Ovary (tissue), 9 donors: ENCODE measurements around the gene BHMT2. TPM values are rescaled to one million over a fixed set of nuclear protein-coding genes. Genes with fewer than 3 reads are reported as not detected.
A peak's percentile ranks its signal among the peaks of the same experiment; 100 is the strongest.

Experiments
- DNase-seq, 5 donors: peaks; one replicate each; pipeline ENCODE4 v3.0.0-alpha.2; 2019 to 2020
- H3K27ac ChIP-seq, 2 donors: fragments of 200-600 bp; one replicate each; pipeline versions ENCODE4 v1.5.1 to v1.8.0; 2019 to 2022
- H3K27me3 ChIP-seq: fragments of 200-600 bp; one replicate; pipeline ENCODE4 v1.8.0; 2022
- H3K36me3 ChIP-seq: fragments of 200-600 bp; sonication (generic); one replicate; pipeline ENCODE4 v1.5.1; 2019
- H3K4me1 ChIP-seq: one replicate; pipeline ENCODE4 v1.8.1; 2013; ENCODE audit warnings: mild to moderate bottlenecking, moderate library complexity; ENCODE audit not compliant: insufficient read depth
- H3K4me3 ChIP-seq: fragments of 200-600 bp; sonication (generic); one replicate; pipeline ENCODE4 v1.5.1; 2017
- H3K9me3 ChIP-seq, 2 donors: fragments of 200-600 bp in 1 of 2; sonication (generic) in 1 of 2; one replicate each; pipeline versions ENCODE4 v1.5.1 to v1.8.1; 2013 to 2019; ENCODE audit warnings: mild to moderate bottlenecking in 1 of 2, moderate library complexity in 1 of 2
- EP300 ChIP-seq: sonication (generic); formaldehyde crosslinking; IDR thresholded peaks from one replicate; pipeline ENCODE4 v1.6.1; 2017; ENCODE audit warnings: antibody characterized with exemption
- POLR2A ChIP-seq: fragments of 450-650 bp; IDR thresholded peaks from one replicate; pipeline ENCODE4 v1.6.1; 2017; ENCODE audit warnings: antibody characterized with exemption, mild to moderate bottlenecking, moderate library complexity
- WGBS, 3 donors: extraction: QIAGEN DNeasy Blood & Tissue Kit in 1 of 3; methylation state at CpG; one replicate each; pipeline versions ENCODE4 v1.1.5 to v1.1.7; 2013 to 2017; 5-methylcytosine and 5-hydroxymethylcytosine counted together
- intact Hi-C, 4 donors: fragments of 100-400 bp; cut with DNase I; formaldehyde crosslinking; loops; one replicate each; pipeline versions ENCODE4 v1.11.0 to v1.15.1; 2022 to 2023
- polyA plus RNA-seq, 2 donors: library from polyadenylated mRNA; stranded (reverse); fragments of 200-250 nt in 1 of 2; fragments of 350-450 nt in 1 of 2; fragmentation: Illumina TruSeq in 1 of 2; extraction: RNeasy Lipid Tissue Mini Kit (QIAGEN cat#74804) in 1 of 2; gene quantifications; one replicate each; pipeline ENCODE4 v1.2.3, GENCODE V29; 2013 to 2014
- total RNA-seq, 7 donors: library from RNA; depleted of rRNA in 2 of 7; stranded (reverse); fragments of >200 nt in 2 of 7; fragmentation: NEBNext Ultra II Directional in 3 of 7; extraction: Animal tissue kit (Norgen Biotek cat#: 25700) in 3 of 7; gene quantifications; one replicate each; pipeline versions ENCODE4 v1.1.0 to v1.2.4, GENCODE V29; 2016 to 2023
- TF ChIP-seq, protein P1 (sequence below), 3 donors: fragments of 450-650 bp in 2 of 3; fragments of 200-600 bp in 1 of 3; IDR thresholded peaks; one replicate each; pipeline versions ENCODE4 v1.5.1 to v1.8.0; 2016 to 2022; ENCODE audit warnings: antibody characterized with exemption in 3 of 3, mild to moderate bottlenecking in 1 of 3
- donor health status: DM: no; HTN: no; CAD: no; lungs with moderate emphysema.
- donor health status: DM: no; HTN: no; CAD: no.
- donor health status: Bipolar disorder and iron deficiency.
- donor health status: DM: yes; HTN: yes; CAD: no.
- donor health status: DM: no; HTN: no; CAD: no.
- donor health status: DM: yes; HTN: yes; CAD: no.

The BHMT2 gene
- total and polyA plus RNA-seq, 9 donors = 3.7 to 18.4 (median 7.9) TPM

DNA sequence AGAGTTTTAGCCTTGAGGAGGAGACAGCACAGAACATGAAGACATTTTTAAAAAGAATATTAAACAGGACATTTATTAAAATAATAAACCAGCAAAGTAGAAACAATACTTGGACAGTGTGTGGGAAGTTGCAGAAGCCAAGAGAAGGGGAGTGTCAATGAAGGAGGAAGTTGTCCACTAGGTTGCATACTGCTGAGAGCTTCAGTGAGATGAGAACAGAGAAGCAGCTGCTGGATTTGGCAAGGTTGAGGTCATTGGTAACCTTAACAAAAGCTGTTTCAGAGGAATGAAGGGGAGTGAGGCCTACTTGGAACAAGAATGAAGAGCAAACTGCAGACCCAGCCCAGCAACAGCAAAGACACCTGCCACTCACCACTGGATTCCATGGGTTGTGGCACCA lies 53.4 kb downstream of the BHMT2 start:
- intact Hi-C loops = no loop called here
- no peak overlapping the region for H3K4me3 ChIP-seq
- H3K4me1 ChIP-seq = no peaks in the 10 kb centered on the region
- H3K9me3 ChIP-seq = no peaks in the 10 kb centered on the region
- no peak for DNase-seq
- H3K27ac ChIP-seq = no peak overlapping the region
- TF ChIP-seq POLR2A = no peak
- TF ChIP-seq, protein P1, sequence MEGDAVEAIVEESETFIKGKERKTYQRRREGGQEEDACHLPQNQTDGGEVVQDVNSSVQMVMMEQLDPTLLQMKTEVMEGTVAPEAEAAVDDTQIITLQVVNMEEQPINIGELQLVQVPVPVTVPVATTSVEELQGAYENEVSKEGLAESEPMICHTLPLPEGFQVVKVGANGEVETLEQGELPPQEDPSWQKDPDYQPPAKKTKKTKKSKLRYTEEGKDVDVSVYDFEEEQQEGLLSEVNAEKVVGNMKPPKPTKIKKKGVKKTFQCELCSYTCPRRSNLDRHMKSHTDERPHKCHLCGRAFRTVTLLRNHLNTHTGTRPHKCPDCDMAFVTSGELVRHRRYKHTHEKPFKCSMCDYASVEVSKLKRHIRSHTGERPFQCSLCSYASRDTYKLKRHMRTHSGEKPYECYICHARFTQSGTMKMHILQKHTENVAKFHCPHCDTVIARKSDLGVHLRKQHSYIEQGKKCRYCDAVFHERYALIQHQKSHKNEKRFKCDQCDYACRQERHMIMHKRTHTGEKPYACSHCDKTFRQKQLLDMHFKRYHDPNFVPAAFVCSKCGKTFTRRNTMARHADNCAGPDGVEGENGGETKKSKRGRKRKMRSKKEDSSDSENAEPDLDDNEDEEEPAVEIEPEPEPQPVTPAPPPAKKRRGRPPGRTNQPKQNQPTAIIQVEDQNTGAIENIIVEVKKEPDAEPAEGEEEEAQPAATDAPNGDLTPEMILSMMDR (IDR thresholded peaks at IDR 0.05) = no peak
- no peak for TF ChIP-seq EP300
- H3K27me3 ChIP-seq = no peaks in the 10 kb centered on the region
- H3K36me3 ChIP-seq = no peaks in the 10 kb centered on the region

- TF ChIP-seq EP300 = no peak
- TF ChIP-seq, protein P1 (IDR thresholded peaks at IDR 0.05) = no peak
- TF ChIP-seq POLR2A = no peak
- DNase-seq = no peak
- H3K36me3 ChIP-seq = no peaks in the 10 kb centered on the region
- no peaks in the 10 kb centered on the region for H3K9me3 ChIP-seq
- H3K4me1 ChIP-seq = no peaks in the 10 kb centered on the region
- H3K27ac ChIP-seq = no peak overlapping the region
- no peaks in the 10 kb centered on the region for H3K27me3 ChIP-seq
- 81 to 88% (median 87%) methylated on average over 1 of the region's 1 CpG for WGBS, 3 donors
- no peak overlapping the region for H3K4me3 ChIP-seq
- intact Hi-C loops = no loop called here
Observed at GRCh38 chr5:79124607-79125006, 55.0 kb downstream of the BHMT2 start.

GRCh38 chr5:79130781-79131180 lies 61.2 kb downstream of the BHMT2 start:
- H3K27me3 ChIP-seq = no peaks in the 10 kb centered on the region
- intact Hi-C loops = loop anchor here (5.0 to 10.0 kb wide), 3 partner anchors 103 to 334 kb away; no protein-coding TSS in a partner anchor
- H3K4me3 ChIP-seq = no peak overlapping the region
- no peaks in the 10 kb centered on the region for H3K4me1 ChIP-seq
- 72 to 80% (median 78%) methylated on average over 6 of the region's 6 CpGs for WGBS, 3 donors
- DNase-seq = no peak
- H3K9me3 ChIP-seq = no peaks in the 10 kb centered on the region
- TF ChIP-seq EP300 = no peak
- TF ChIP-seq, protein P1 (IDR thresholded peaks at IDR 0.05) = no peak
- TF ChIP-seq POLR2A = no peak
- no peaks in the 10 kb centered on the region for H3K36me3 ChIP-seq
- no peak overlapping the region for H3K27ac ChIP-seq

- H3K4me1 ChIP-seq = no peaks in the 10 kb centered on the region
- no peak for TF ChIP-seq EP300
- no peak for TF ChIP-seq POLR2A
- TF ChIP-seq, protein P1 (IDR thresholded peaks at IDR 0.05) = peak in 1 of 3 donors; percentile 15
- peak overlapping the region; percentile 22 for H3K4me3 ChIP-seq
- H3K27ac ChIP-seq = peak overlapping the region in 1 of 2 donors; percentile 56
- WGBS, 3 donors = 0 to 2% (median 1%) methylated on average over 4 of the region's 4 CpGs
- no peaks in the 10 kb centered on the region for H3K36me3 ChIP-seq
- intact Hi-C loops = loop anchor here (5.0 to 10.0 kb wide), 3 partner anchors 106 to 332 kb away; no protein-coding TSS in a partner anchor
- DNase-seq = no peak
- no peaks in the 10 kb centered on the region for H3K27me3 ChIP-seq
- no peaks in the 10 kb centered on the region for H3K9me3 ChIP-seq
Observed at GRCh38 chr5:79133121-79133656, 63.6 kb downstream of the BHMT2 start.
